Jurkat, Clone E6-1 (cell line): ENCODE measurements around the gene CDX1.
A peak's percentile ranks its signal among the peaks of the same experiment; 100 is the strongest.

Source experiments
- DNase-seq: peaks from one replicate; pipeline ENCODE4 v3.0.0-alpha.2; 2011; ENCODE audit warnings: low read depth, low spot score
- H3K4me3 ChIP-seq: 2 replicates; pipeline ENCODE4 v1.5.1; 2011; ENCODE audit warnings: mild to moderate bottlenecking, low read length, control low read depth, moderate library complexity

Gene CDX1

GRCh38 chr5:150158170-150158949 lies 8.2 kb upstream of the CDX1 start:
- no peak for DNase-seq
- H3K4me3 ChIP-seq = no peak overlapping the region

- no peak overlapping the region for H3K4me3 ChIP-seq
- DNase-seq = no peak
These were observed 7.5 kb upstream of the CDX1 start for GRCh38 chr5:150159031-150159430.

GRCh38 chr5:150159741-150160179 lies 6.8 kb upstream of the CDX1 start:
- no peak overlapping the region for H3K4me3 ChIP-seq
- no peak for DNase-seq

DNA sequence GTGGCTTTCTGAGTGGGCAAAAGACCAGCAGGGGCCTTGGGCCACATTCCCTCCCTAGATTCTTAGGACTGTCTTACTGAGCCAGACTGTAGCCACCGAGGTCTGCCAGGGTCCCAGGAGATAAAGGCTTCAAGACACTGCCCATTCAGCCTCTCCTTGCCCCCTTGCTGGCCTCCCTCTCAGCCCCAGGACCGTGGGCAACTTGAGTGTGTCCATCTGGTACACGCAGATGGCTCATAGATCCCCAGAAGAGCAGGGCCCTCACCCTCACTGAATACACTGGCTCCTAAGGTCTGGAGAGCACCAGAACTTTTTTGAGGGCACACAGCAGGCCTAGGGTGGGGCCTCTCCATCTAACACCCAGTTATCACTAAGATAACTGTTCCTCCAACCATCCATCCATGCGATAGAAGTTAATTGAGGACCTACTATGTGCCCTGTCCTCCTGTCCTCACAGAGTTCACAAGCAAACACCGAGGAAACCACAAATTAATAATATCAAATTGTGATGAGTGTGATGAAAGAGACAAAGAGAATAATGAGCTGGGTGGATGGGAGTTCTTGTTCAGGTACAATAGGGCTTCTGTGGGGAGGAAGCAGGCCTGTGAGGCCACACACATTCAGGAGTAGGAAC lies 6.0 kb upstream of the CDX1 start:
- DNase-seq = no peak
- no peak overlapping the region for H3K4me3 ChIP-seq

DNA sequence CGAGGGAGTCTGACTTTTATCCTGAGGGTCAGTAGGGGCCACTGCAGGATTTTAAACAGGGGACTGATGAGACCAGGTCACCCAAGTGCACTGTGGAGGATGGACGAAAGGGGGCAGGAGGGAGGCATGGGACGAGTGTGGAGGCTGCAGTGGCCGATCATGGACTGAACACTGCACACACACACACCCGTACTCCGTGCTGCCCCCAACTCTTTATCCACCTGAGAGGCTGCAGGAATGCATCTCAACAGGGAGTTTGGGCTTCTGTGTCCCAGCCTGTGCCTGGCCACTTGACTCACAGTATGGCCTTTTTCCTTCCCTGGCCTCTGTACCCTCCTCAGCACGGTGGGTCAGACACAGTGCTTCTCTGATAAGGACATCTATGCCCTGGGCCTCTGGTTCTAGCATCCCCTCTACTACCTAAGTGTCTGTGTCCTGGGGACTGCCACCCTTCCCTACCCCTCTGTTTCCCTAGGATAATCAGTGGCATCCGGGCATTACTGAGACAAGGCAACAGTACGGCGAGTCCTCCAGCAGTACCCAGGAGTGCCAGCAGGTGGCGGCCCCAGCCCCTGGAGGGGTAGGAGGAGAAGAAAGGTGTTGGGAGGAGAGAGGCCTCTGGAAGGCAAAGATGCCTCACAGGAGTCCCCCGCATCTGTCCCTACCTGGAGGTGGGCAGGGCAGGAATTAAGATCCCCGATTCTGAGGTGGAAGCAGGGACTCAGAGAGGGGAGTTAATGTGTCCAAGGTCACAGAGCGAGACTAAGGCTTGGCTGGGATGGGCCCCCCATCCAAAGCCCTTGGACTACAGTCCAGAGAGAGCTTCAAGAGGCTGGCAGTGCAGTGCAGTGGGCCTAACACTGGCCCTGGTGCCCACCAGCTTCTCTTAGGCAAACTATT lies 5.1 kb upstream of the CDX1 start:
- no peak overlapping the region; the same call in 1 of the 2 replicates for H3K4me3 ChIP-seq
- DNase-seq = peak; percentile 55

DNA sequence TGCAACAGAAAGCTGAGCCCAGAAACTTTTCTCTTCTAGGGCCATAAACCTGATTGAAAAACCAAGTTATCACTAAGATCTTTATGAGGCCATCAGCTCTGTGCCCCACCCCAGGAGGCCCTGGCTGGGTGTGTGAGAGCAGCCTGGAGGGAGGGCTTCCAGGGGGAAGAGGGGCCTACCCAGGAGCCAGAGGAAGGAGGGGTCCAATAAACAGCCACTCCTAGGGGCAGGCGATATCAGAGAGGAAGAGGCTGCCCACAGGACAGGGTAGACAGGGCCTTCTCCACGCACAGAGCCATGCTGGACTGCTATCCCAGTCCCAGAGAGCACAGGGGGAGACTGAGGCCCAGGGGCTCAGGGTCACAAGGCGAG lies 4.5 kb upstream of the CDX1 start:
- no peak for DNase-seq
- no peak overlapping the region for H3K4me3 ChIP-seq

DNA sequence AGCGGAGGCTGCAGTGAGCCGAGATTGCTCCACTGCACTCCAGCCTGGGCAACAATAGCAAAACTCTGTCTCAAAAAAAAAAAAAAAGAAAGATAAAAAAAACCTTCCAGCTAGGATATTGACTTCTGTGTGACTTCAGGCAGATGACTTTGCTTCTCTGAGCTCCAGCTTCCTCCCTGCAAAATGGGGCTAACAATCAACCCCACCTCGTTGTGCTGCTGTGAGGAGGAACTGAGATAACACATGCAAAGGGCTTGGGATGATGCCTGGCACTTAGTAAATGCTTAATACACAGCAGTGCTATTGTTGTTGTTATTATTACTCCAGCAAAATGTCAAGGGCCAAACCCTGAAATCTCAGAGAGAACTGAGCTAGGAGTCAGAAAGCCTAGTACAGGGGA lies 3.5 kb upstream of the CDX1 start:
- no peak for DNase-seq

DNA sequence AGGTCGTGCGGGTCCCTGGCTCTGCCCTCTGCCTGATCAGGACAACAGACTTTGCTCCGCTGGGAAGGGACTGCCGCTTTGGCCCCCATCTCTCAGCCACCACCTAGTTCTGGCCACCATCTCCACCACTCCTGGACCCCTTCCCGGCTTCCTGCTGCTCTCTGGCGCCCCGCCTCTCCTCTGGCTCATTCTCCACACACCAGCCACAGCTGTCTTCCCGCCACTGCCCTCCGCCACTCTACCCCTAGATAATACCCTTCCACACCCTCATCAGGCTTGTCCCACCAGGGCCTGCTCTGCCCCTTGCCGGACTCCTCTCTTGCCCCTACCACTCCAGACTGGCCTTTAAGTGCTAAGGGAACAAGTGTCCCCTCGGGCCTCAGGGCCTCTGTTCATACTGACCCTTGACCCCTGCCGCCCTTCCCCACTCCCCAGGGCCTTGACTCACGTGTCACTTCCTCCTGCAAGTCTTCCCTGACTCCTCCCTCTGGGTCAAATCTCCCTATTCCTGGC lies 3.0 kb upstream of the CDX1 start:
- no peak overlapping the region for H3K4me3 ChIP-seq
- no peak for DNase-seq

More for the DNA sequence above, 3.5 kb upstream of the CDX1 start:
- no peak overlapping the region for H3K4me3 ChIP-seq

- H3K4me3 ChIP-seq = no peak overlapping the region
These were observed 2.2 kb upstream of the CDX1 start for GRCh38 chr5:150164211-150164980.

GRCh38 chr5:150166037-150166649 lies 435 bp upstream of the CDX1 start:
- DNase-seq = no peak
- H3K4me3 ChIP-seq = no peak overlapping the region

More at GRCh38 chr5:150164211-150164980, 2.2 kb upstream of the CDX1 start:
- DNase-seq = no peak

GRCh38 chr5:150167512-150167850 lies 903 bp downstream of the CDX1 start:
- DNase-seq = no peak
- no peak overlapping the region for H3K4me3 ChIP-seq

- no peak for DNase-seq
These were observed 1.3 kb downstream of the CDX1 start for GRCh38 chr5:150167908-150168307.

DNA sequence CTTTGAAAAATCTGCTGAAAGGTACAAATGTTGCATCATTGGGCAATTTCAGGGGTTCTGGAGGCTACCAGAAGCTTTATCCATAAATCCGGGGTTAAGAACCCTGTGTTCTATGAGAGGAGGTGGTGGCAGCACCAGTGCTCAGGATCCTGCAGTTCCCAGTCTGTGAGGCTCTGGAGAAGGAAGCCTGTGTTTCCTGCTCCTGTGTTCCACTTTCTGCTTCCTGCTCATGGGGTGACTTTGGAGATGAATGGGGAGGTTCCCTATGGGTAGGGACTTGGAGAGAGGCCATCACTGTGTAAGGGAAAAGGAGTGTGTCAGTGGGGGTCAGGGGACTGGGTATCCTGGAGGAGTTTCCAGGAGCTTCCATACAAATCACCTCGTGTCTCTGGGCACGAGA lies 2.3 kb downstream of the CDX1 start:
- H3K4me3 ChIP-seq = no peak overlapping the region
- DNase-seq = no peak

More at GRCh38 chr5:150167908-150168307, 1.3 kb downstream of the CDX1 start:
- no peak overlapping the region for H3K4me3 ChIP-seq

GRCh38 chr5:150172145-150172544 lies 5.6 kb downstream of the CDX1 start:
- H3K4me3 ChIP-seq = no peak overlapping the region
- DNase-seq = no peak

GRCh38 chr5:150172556-150172955 lies 6.0 kb downstream of the CDX1 start:
- no peak for DNase-seq
- H3K4me3 ChIP-seq = no peak overlapping the region

- DNase-seq = no peak
- H3K4me3 ChIP-seq = no peak overlapping the region
These were observed 6.6 kb downstream of the CDX1 start for GRCh38 chr5:150173161-150173560.

- no peak for DNase-seq
- H3K4me3 ChIP-seq = no peak overlapping the region
These were observed 7.7 kb downstream of the CDX1 start for GRCh38 chr5:150174285-150174684.

DNA sequence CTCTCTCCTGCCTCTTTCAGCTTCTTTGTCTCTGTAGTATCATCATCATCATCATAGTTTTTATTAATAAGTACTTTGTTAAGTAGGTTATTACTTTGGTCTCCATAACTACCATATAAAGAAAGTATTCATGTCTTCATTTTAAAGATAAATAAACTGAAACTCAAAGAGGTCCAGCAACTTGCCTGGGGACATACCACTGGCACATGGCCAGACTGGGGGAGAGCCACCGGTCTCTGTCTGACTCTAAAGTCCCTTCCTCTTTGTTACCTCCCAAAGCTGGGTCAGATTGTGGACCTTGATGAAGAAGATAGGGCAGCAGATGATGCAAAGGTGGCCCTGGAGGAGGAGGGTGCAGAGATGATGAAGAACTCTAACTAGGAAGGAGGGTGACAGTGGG lies 8.5 kb downstream of the CDX1 start:
- H3K4me3 ChIP-seq = no peak overlapping the region
- DNase-seq = no peak

GRCh38 chr5:150175536-150175935 lies 9.0 kb downstream of the CDX1 start:
- DNase-seq = no peak
- no peak overlapping the region for H3K4me3 ChIP-seq
